IPS-15b (cell line): ENCODE measurements around the gene AARSD1.
"Not testable (repeated sequence)": the region's sequence is repeated elsewhere in the genome, so short reads cannot be mapped to it uniquely, and the experiment has no call there.

ENCODE experiments used
- H3K27me3 ChIP-seq: one replicate; pipeline ENCODE4 v1.6.1; 2013; ENCODE audit warnings: low read length; ENCODE audit not compliant: control insufficient read depth, insufficient read depth
- H3K36me3 ChIP-seq: one replicate; pipeline ENCODE4 v1.6.1; 2013; ENCODE audit warnings: low read length; ENCODE audit not compliant: control insufficient read depth, insufficient read depth
- H3K4me1 ChIP-seq: one replicate; pipeline ENCODE4 v1.6.1; 2013; ENCODE audit warnings: mild to moderate bottlenecking, low read length; ENCODE audit not compliant: control insufficient read depth, insufficient read depth
- H3K4me3 ChIP-seq: one replicate; pipeline ENCODE4 v1.5.1; 2013; ENCODE audit warnings: low read depth, low read length
- H3K9ac ChIP-seq: one replicate; pipeline ENCODE4 v1.6.1; 2013; ENCODE audit warnings: low read depth, mild to moderate bottlenecking, low read length
- H3K9me3 ChIP-seq: one replicate; pipeline ENCODE4 v1.6.1; 2013; ENCODE audit warnings: mild to moderate bottlenecking, low read length; ENCODE audit not compliant: control insufficient read depth, insufficient read depth

The AARSD1 gene

DNA sequence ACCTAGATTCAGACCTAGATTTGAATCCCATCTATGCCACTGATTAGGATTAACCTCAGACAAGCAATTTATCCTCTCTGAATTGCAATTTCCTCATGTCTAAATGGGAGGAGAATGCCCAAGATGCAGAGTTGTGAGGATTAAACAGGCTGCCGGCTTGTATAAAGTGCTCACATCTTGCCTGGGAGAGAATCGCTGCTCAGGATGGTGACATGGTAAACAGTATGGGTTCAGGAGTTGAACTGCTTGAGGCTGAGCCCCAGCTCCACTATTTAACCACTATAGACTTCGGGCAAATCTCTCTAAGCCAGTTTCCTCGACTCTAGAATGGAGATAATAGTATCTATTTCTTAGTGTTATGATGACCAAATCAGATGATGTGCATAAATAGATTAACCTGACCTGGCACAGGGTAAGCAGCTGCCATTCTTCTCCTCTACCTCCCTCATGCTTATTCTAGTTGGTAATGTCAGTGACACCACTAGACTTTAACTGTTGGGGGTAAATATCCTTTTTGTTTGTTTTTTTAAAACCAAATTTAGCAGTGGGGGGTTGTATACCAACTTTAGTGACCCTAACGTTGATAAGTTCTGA lies 33.2 kb upstream of the AARSD1 start:
- Histone ChIP-seq H3K4me1 (peaks cover 10% of the 10 kb centered on the region), H3K9me3 (no peaks in the 10 kb centered on the region), H3K27me3 (no peaks in the 10 kb centered on the region), H3K4me3 (peak overlapping the region; percentile 97), H3K36me3 (peaks cover 35% of the 10 kb centered on the region), H3K9ac (peak overlapping the region; percentile 27)

DNA sequence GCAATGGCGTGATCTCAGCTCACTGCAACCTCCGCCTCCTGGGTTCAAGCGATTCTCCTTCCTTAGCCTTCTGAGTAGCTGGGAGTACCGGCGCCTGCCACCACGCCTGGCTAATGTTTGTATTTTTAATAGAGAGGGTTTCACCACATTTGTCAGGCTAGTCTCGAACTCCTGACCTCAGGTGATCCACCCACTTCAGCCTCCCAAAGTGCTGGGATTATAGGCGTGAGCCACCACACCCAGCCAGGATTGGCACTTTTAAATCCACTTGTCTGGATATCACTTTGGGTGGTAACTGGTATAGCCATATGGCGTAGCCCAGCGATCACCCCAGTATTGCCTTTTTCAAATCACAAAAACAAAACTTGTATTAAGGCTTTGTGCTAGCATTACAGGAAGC lies 29.7 kb upstream of the AARSD1 start:
- not testable (repeated sequence) for H3K4me3 ChIP-seq, H3K4me1 ChIP-seq, H3K9me3 ChIP-seq, H3K9ac ChIP-seq, H3K27me3 ChIP-seq
- H3K36me3 ChIP-seq = peaks cover 28% of the 10 kb centered on the region

DNA sequence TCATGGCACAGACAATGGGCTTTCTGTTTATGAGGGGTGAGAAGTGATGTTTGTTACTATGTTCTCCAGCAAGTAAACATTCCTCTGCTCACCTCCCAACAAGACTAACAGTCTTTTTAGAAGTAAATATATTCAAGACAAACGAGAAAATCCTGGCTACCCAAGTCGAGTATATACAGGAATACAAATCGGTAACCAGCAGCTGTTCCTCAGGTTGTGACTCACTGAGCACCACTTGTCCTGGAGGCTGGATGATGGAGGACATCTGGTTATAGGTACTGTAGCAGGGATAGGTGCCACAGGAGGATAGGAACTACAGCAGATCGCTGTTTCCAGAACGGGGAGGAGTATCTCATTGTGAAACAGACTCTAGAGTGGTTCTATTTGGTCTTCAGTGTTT lies 28.6 kb upstream of the AARSD1 start:
- H3K27me3 ChIP-seq = no peaks in the 10 kb centered on the region
- no peak overlapping the region for H3K4me3 ChIP-seq
- peaks cover 30% of the 10 kb centered on the region for H3K36me3 ChIP-seq
- H3K9ac ChIP-seq = no peak overlapping the region
- no peaks in the 10 kb centered on the region for H3K9me3 ChIP-seq
- peaks cover 6% of the 10 kb centered on the region for H3K4me1 ChIP-seq

DNA sequence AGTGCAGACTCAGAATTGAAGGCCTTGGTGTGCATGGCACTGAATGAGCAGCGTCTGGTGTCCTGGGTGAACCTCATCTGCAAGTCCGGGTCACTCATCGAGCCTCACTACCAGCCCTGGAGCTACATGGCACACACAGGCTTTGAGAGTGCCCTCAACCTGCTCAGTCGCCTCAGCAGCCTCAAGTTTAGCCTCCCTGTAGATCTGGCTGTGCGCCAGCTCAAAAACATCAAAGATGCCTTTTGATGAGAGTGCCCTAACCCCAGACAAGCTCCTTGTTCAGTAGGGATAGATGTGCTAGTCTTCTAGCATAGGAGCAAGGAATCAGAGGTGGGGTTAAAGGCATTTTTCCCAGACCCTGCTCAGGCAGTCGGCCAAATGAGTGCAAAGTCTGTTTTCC lies 27.2 kb upstream of the AARSD1 start:
- H3K9me3 ChIP-seq = no peaks in the 10 kb centered on the region
- no peaks in the 10 kb centered on the region for H3K4me1 ChIP-seq
- no peak overlapping the region for H3K4me3 ChIP-seq
- peaks cover 30% of the 10 kb centered on the region for H3K36me3 ChIP-seq
- no peaks in the 10 kb centered on the region for H3K27me3 ChIP-seq
- H3K9ac ChIP-seq = no peak overlapping the region

DNA sequence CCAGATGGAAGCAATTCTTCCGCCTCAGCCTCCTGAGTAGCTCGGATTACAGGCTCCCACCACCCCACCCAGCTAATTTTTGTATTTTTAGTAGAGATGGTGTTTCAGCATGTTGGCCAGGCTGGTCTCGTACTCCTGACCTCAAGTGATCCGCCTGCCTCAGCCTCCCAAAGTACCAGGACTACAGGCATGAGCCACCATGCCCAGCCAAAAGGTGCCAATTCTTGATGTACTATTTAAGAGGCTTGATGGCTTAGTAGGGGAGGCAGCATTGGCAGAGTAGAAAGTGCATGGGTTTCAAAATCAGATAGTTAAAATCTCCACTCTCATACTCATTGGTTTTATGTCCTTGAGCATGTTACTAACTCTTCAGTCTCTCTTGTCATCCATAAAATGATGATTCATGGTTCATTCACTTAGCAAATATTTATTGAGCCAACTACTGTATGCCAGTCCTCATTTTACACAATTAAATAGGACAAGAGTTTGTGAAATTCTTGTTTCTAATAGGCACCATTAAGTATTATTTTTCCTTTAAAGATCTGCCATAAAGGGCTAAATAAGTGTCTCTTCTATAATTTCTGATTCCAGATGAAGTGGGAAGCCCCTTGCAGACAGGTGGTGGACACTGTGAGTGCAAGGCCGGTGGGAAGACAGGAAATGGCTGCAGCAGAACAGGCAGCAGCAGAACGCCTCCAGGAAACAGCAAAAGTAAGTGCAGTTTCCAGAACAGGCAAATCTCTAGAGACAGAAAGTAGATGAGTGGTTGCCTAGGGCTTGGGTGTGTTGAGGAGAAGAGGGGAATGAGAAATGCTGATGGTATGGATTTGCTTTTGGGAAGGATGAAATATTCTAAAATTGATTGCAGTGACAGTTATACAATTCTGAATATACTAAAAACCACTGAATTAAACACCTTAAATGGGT lies 25.7 kb upstream of the AARSD1 start:
- Histone ChIP-seq H3K4me1 (no peaks in the 10 kb centered on the region), H3K9me3 (no peaks in the 10 kb centered on the region), H3K4me3 (no peak overlapping the region), H3K27me3 (no peaks in the 10 kb centered on the region), H3K36me3 (peaks cover 30% of the 10 kb centered on the region), H3K9ac (no peak overlapping the region)

DNA sequence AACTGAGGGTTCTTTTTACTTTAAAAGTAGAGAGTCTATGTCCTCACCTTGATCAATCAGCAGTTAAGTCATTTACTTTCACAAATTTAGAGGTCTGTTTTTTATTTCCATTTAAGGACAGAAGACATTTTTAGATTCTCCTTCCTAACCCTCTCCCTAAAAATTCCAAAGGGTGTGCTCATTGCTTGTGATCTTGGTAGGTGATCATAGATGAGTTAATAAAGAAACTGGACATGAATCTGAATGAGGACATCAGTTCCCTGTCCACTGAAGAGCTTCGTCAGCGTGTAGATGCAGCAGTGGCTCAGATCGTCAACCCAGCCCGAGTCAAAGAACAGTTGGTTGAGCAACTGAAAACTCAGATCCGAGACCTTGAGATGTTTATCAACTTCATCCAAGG lies 24.9 kb upstream of the AARSD1 start:
- Histone ChIP-seq H3K27me3 (no peaks in the 10 kb centered on the region), H3K36me3 (peaks cover 30% of the 10 kb centered on the region), H3K9me3 (no peaks in the 10 kb centered on the region), H3K9ac (no peak overlapping the region), H3K4me1 (no peaks in the 10 kb centered on the region), H3K4me3 (no peak overlapping the region)

DNA sequence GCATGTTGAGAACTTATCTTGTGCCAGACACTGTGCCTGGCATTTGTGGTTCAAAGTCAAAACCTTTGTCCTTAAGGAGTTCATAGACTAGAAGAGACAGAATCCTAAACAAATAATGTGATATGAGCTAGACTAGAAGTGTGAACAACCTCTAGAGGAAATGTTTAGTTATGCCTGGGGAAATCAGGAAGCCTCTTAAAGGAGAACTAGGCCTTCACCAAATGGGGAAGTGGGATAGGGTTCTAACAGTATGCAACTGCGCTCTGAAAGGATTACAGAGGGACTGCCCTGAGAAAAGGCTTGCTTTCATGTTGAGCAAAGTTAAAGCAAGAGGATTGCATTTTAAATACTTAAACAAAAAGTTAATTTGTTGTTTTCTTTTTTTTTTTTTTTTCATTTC lies 21.0 kb upstream of the AARSD1 start:
- H3K4me3 ChIP-seq = no peak overlapping the region
- H3K9me3 ChIP-seq = no peaks in the 10 kb centered on the region
- no peaks in the 10 kb centered on the region for H3K4me1 ChIP-seq
- no peaks in the 10 kb centered on the region for H3K27me3 ChIP-seq
- no peak overlapping the region for H3K9ac ChIP-seq
- peaks cover 13% of the 10 kb centered on the region for H3K36me3 ChIP-seq

DNA sequence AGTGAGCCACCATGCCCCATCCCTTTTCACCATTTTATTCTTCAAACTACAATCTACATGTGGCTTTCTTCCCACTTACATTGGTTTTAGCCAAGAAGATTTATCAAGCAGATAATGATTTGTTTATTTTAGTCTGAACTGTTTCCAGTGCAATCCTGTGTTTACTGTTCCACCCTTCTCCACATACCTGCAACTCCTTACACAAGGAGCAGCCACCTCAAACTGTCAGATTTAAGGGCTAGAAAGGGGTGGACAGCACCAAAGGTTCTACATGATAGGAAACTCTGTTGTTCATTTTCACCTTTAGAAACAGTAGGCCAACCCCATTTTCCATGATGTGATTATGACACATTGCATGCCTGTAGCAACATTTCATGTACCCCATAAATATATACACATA lies 18.0 kb upstream of the AARSD1 start:
- H3K4me3 ChIP-seq = no peak overlapping the region
- no peaks in the 10 kb centered on the region for H3K4me1 ChIP-seq
- H3K27me3 ChIP-seq = no peaks in the 10 kb centered on the region
- H3K36me3 ChIP-seq = no peaks in the 10 kb centered on the region
- no peaks in the 10 kb centered on the region for H3K9me3 ChIP-seq
- no peak overlapping the region for H3K9ac ChIP-seq

DNA sequence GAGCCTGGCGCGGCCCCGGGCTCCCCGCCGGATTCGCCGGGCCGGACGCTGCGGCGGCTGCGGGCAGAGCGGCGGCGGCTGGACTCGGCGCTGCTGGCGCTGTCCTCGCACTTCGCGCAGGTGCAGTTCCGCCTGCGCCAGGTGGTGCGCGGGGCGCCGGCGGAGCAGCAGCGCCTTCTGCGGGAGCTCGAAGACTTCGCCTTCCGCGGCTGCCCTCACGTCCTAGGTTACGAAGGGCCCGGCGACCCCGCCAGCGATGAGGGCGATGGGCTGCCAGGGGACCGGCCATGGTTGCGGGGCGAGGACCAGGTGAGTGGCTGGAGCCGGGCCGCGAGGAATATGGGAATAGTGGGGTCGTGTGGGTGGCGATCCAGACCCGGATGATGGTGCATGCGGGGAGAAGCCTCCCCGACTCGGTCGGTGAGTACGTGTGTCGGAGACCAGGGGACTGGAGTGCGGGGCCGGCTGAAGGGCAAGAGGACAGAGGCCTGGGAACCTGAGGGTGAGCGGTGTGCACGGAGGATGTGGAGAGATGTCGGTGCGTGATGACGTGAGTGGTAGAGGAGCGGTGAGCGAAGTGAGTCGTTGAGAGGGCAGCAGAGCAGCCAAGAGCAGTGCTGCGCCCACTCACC lies 16.6 kb upstream of the AARSD1 start:
- no peaks in the 10 kb centered on the region for H3K4me1 ChIP-seq
- peak overlapping the region; percentile 70 for H3K9ac ChIP-seq
- H3K36me3 ChIP-seq = no peaks in the 10 kb centered on the region
- H3K9me3 ChIP-seq = no peaks in the 10 kb centered on the region
- H3K4me3 ChIP-seq = peak overlapping the region; percentile 94
- H3K27me3 ChIP-seq = no peaks in the 10 kb centered on the region

DNA sequence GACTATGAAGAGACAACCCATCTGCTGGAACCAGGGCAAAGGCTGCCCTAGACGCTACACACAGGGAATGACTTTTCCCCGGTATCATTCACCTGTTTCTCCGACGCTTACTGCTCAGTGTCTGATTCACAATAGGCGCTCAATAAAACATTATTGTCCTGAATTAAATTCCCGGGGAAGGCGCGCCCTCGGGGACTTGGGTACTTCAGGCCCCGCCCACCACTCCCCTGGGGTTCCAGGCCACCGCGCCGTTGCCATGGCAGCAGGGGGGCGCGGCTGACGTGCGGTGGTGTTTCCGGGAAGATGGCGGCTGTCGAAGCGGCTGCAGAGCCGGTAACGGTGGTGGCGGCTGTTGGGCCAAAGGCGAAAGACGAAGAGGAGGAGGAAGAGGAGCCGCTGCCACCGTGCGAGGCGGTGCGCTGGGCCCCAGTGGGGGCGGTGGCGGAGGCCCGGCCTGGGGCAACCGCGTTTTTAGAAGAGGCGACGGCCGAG lies 16.1 kb upstream of the AARSD1 start, which contains the start of gene RUNDC1:
TSS of gene RUNDC1 (plus strand) at position 292 of the 492 bp plus-strand sequence. CDS start at position 304, 12 bp downstream.
- Histone ChIP-seq H3K4me1 (no peaks in the 10 kb centered on the region), H3K27me3 (no peaks in the 10 kb centered on the region), H3K4me3 (peak within 1 kb of the TSS; percentile 94), H3K36me3 (no peaks in the 10 kb centered on the region), H3K9me3 (no peaks in the 10 kb centered on the region), H3K9ac (peak within 1 kb of the TSS; percentile 70)

DNA sequence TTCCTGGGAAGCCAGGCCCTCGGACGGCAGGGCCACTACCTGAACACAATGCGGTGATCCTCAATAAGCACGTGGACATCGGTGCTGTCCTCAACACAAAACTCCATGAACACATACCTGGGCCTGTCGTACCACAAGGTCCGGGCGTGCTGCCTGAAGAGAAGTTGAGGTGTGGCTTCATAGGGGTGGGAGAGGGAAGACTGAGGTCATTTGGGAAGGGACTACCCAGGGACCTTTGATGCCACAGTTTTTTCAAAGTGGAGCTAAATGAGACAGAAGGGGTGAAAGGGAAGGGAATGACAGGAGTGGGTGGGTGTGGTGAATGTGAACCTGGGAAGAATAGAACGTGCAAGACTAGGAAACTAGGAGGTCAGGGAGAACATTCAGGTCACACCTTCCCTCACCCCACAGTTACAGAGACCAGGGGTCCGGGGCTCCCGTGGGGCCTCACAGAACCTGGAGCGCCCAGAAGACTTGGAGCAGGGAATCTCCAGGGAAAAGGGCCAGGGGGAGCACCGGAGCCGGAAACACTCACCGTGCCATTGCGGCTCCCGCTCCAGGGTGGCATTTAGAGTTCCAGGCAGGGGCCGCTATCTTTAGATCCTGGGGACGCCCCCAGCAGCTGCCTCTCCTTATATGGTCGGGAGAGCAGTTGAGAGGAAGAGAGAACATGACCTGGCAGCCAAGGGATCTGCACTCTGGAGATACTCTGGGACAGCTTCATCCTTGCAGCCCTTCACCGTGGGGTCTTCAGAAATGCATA lies 15.4 kb upstream of the AARSD1 start, which contains the start of gene PTGES3L:
TSS of gene PTGES3L (minus strand) at position 570 of the 763 bp plus-strand sequence. CDS start at position 543, 27 bp downstream.
- H3K27me3 ChIP-seq = no peaks in the 10 kb centered on the region
- H3K4me3 ChIP-seq = peak within 1 kb of the TSS; percentile 94
- no peaks in the 10 kb centered on the region for H3K9me3 ChIP-seq
- H3K9ac ChIP-seq = peak within 1 kb of the TSS; percentile 70
- H3K36me3 ChIP-seq = no peaks in the 10 kb centered on the region
- no peaks in the 10 kb centered on the region for H3K4me1 ChIP-seq
